ENCODE data around the gene MX1. TPM values are rescaled to one million over a fixed set of nuclear protein-coding genes. Genes with fewer than 3 reads are reported as not detected.

MX1 gene
- polyA plus RNA-seq, 3 donors, result 42.7 to 73.3 (median 60.5) TPM

DNA sequence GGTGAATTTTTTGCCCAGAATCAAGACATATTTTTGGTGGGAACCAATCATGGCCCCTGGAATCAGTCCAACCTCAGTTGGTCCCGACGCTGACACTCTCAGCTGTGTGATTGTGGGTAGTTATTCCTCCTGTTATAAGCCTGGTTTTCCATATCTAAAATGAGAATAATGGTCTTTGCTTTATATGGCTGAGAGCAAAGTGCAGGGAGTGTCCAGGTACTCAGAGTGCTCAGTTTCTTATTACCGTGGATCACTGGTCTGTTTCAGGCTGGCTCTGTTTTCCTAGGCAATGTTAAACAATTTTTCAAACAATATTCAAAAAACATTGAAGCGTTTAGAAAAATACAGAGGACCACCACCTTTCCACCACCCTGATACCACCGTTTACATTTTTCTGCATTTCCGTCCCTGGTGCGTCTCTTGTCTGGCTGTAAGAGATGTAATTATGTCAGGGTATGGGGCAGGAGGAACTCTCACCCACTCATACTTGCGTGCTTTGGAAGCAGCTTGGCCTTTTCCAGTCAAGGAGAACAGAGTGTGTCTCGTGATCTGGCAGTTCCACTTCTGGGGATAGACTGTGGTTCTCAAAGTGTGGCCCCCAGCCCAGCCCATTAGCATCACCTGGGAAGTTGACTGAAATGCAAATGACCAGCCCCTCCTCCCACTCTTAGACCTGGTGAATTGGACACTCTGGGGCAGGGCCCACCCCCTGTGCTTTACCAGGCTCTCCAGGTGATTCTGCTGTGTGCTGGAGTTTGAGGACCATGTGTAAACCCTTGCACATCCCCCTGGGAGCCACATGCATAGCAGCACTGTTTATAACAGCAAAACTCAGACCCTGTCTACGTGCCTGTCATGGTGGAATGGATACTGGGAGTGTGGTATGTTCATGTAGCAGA, 6.8 kb downstream of the MX1 start:
- Histone ChIP-seq H3K4me3 (replicated peaks in 1 of 3; ENCODE audit: low read depth in 2 of 3, low read length in 3 of 3) (no peak overlapping the region), H3K9me3 (replicated peaks in 1 of 2; ENCODE audit: control insufficient read depth in 1 of 2, insufficient read depth in 1 of 2, low read length in 2 of 2) (peaks cover 4 to 13% of the 10 kb centered on the region in 2 donors), H3K79me2 (ENCODE audit: insufficient read depth, low read length) (no peaks in the 10 kb centered on the region), H4K20me1 (ENCODE audit: insufficient read depth, low read length) (peaks cover 4% of the 10 kb centered on the region), H3K27me3 (ENCODE audit: control insufficient read depth in 2 of 2, insufficient read depth in 2 of 2, low read length in 2 of 2) (no peaks in the 10 kb centered on the region), H3K4me1 (ENCODE audit: control insufficient read depth in 1 of 2, insufficient read depth in 2 of 2, low read length in 2 of 2) (no peaks in the 10 kb centered on the region), H3K4me2 (replicated peaks; ENCODE audit: extremely low read depth, low read length, poor library complexity, severe bottlenecking) (no peak overlapping the region), H3K36me3 (replicated peaks in 1 of 2; ENCODE audit: control insufficient read depth in 1 of 2, insufficient read depth in 2 of 2, low read length in 2 of 2) (peaks cover 89 to 98% of the 10 kb centered on the region in 2 donors), H3K27ac (ENCODE audit: low read depth in 1 of 2, low read length in 2 of 2) (no peak overlapping the region), H2AFZ (ENCODE audit: insufficient read depth, low read depth, low read length, poor library complexity, severe bottlenecking) (no peak overlapping the region), H3K9ac (ENCODE audit: insufficient read depth, low read length, poor library complexity, severe bottlenecking) (no peak overlapping the region)
- 67% methylated on average over 2 of the region's 10 CpGs for WGBS (ENCODE audit: insufficient coverage)
- Mint-ChIP-seq H3K36me3 (peaks cover 90 to 97% of the 10 kb centered on the region in 2 donors), H3K4me1 (peaks cover 14% of the 10 kb centered on the region), H3K9me3 (peaks cover 7 to 25% (median 14%) of the 10 kb centered on the region in 7 donors), H3K27me3 (ENCODE audit: low read depth in 3 of 3) (peaks cover 0 to 5% (median under 1%) of the 10 kb centered on the region in 3 donors), H3K4me3 (no peak overlapping the region), H3K27ac (peak overlapping the region in 2 of 7 donors; percentile 31 to 54)
- intact Hi-C loops (cut with micrococcal nuclease), result loop anchor here in 1 of 2 donors (5.0 kb wide), 1 partner anchor 41 kb away; no protein-coding TSS in a partner anchor
- DNase-seq, result no peak
- TF ChIP-seq, protein P1, sequence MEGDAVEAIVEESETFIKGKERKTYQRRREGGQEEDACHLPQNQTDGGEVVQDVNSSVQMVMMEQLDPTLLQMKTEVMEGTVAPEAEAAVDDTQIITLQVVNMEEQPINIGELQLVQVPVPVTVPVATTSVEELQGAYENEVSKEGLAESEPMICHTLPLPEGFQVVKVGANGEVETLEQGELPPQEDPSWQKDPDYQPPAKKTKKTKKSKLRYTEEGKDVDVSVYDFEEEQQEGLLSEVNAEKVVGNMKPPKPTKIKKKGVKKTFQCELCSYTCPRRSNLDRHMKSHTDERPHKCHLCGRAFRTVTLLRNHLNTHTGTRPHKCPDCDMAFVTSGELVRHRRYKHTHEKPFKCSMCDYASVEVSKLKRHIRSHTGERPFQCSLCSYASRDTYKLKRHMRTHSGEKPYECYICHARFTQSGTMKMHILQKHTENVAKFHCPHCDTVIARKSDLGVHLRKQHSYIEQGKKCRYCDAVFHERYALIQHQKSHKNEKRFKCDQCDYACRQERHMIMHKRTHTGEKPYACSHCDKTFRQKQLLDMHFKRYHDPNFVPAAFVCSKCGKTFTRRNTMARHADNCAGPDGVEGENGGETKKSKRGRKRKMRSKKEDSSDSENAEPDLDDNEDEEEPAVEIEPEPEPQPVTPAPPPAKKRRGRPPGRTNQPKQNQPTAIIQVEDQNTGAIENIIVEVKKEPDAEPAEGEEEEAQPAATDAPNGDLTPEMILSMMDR (IDR thresholded peaks at IDR 0.05), result no peak

- H3K27me3 ChIP-seq (ENCODE audit: control insufficient read depth in 2 of 2, insufficient read depth in 2 of 2, low read length in 2 of 2), result no peaks in the 10 kb centered on the region
- peaks cover 8% of the 10 kb centered on the region for H3K4me1 Mint-ChIP-seq
- no peak overlapping the region for H3K4me3 ChIP-seq (replicated peaks in 1 of 3; ENCODE audit: low read depth in 2 of 3, low read length in 3 of 3)
- peaks cover 7 to 25% (median 14%) of the 10 kb centered on the region in 7 donors for H3K9me3 Mint-ChIP-seq
- intact Hi-C loops (cut with micrococcal nuclease), result loop anchor here in 1 of 2 donors (5.0 kb wide), 1 partner anchor 41 kb away; no protein-coding TSS in a partner anchor
- H3K36me3 ChIP-seq (replicated peaks in 1 of 2; ENCODE audit: control insufficient read depth in 1 of 2, insufficient read depth in 2 of 2, low read length in 2 of 2), result peaks cover 90 to 98% of the 10 kb centered on the region in 2 donors
- H2AFZ ChIP-seq (ENCODE audit: insufficient read depth, low read depth, low read length, poor library complexity, severe bottlenecking), result no peak overlapping the region
- H3K27ac ChIP-seq (ENCODE audit: low read depth in 1 of 2, low read length in 2 of 2), result no peak overlapping the region
- no peaks in the 10 kb centered on the region for H3K4me1 ChIP-seq (ENCODE audit: control insufficient read depth in 1 of 2, insufficient read depth in 2 of 2, low read length in 2 of 2)
- no peak overlapping the region for H3K27ac Mint-ChIP-seq
- H4K20me1 ChIP-seq (ENCODE audit: insufficient read depth, low read length), result peaks cover 7% of the 10 kb centered on the region
- peaks cover 90 to 97% of the 10 kb centered on the region in 2 donors for H3K36me3 Mint-ChIP-seq
- no peaks in the 10 kb centered on the region for H3K27me3 Mint-ChIP-seq (ENCODE audit: low read depth in 3 of 3)
- no peak overlapping the region for H3K9ac ChIP-seq (ENCODE audit: insufficient read depth, low read length, poor library complexity, severe bottlenecking)
- TF ChIP-seq, protein P1 (IDR thresholded peaks at IDR 0.05), result no peak
- no peak for DNase-seq
- H3K4me2 ChIP-seq (replicated peaks; ENCODE audit: extremely low read depth, low read length, poor library complexity, severe bottlenecking), result no peak overlapping the region
- 100% methylated on average over 1 of the region's 2 CpGs for WGBS (ENCODE audit: insufficient coverage)
- H3K9me3 ChIP-seq (replicated peaks in 1 of 2; ENCODE audit: control insufficient read depth in 1 of 2, insufficient read depth in 1 of 2, low read length in 2 of 2), result peaks cover 4 to 13% of the 10 kb centered on the region in 2 donors
- H3K79me2 ChIP-seq (ENCODE audit: insufficient read depth, low read length), result no peaks in the 10 kb centered on the region
- H3K4me3 Mint-ChIP-seq, result no peak overlapping the region
Measured at GRCh38 chr21:41433566-41433965, 7.5 kb downstream of the MX1 start.
